HG02571 (cell line): ENCODE data around the gene DUSP28.
"Not testable (repeated sequence)": the region's sequence is repeated elsewhere in the genome, so short reads cannot be mapped to it uniquely, and the experiment has no call there.

ENCODE experiments used
- ATAC-seq: cut with Tn5 transposase; IDR thresholded peaks from one replicate; pipeline ENCODE4 v1.9.1; 2021; ENCODE audit warnings: mild to moderate bottlenecking, moderate library complexity; ENCODE audit not compliant: unreplicated experiment

Gene DUSP28

GRCh38 chr2:240526521-240526920 lies 33.6 kb upstream of the DUSP28 start:
- no peak for ATAC-seq

GRCh38 chr2:240527153-240527750 lies 32.9 kb upstream of the DUSP28 start:
- ATAC-seq: no peak

GRCh38 chr2:240528406-240529040 lies 31.6 kb upstream of the DUSP28 start:
- no peak for ATAC-seq

- ATAC-seq: no peak
Measured at GRCh38 chr2:240529344-240529999, 30.7 kb upstream of the DUSP28 start.

- ATAC-seq: no peak
Measured at GRCh38 chr2:240530181-240530580, 30.0 kb upstream of the DUSP28 start.

GRCh38 chr2:240531038-240531437 lies 29.1 kb upstream of the DUSP28 start:
- ATAC-seq: no peak

- ATAC-seq: no peak
Measured at GRCh38 chr2:240532031-240532775, 28.0 kb upstream of the DUSP28 start.

GRCh38 chr2:240538031-240538780 lies 22.0 kb upstream of the DUSP28 start:
- no peak for ATAC-seq

GRCh38 chr2:240539101-240539500 lies 21.1 kb upstream of the DUSP28 start:
- ATAC-seq: not testable (repeated sequence)

GRCh38 chr2:240539906-240540305 lies 20.3 kb upstream of the DUSP28 start:
- ATAC-seq: no peak

GRCh38 chr2:240551288-240551687 lies 8.9 kb upstream of the DUSP28 start:
- ATAC-seq: no peak

- no peak for ATAC-seq
Measured at GRCh38 chr2:240551811-240552210, 8.3 kb upstream of the DUSP28 start.

GRCh38 chr2:240553956-240554480 lies 6.1 kb upstream of the DUSP28 start:
- ATAC-seq: no peak

- no peak for ATAC-seq
Measured at GRCh38 chr2:240554767-240555493, 5.2 kb upstream of the DUSP28 start.

- ATAC-seq: no peak
Measured at GRCh38 chr2:240555541-240556250, 4.5 kb upstream of the DUSP28 start.

- no peak for ATAC-seq
Measured at GRCh38 chr2:240556553-240557100, 3.5 kb upstream of the DUSP28 start.

- ATAC-seq: no peak
Measured at GRCh38 chr2:240557101-240557751, 2.9 kb upstream of the DUSP28 start.

- no peak for ATAC-seq
Measured at GRCh38 chr2:240557808-240558207, 2.3 kb upstream of the DUSP28 start, which contains the start of gene ANKMY1. Gene ANKMY1, minus strand, starts transcription at chr2:240557988. Its CDS starts 653 bp downstream, at chr2:240557335.
